ENCODE measurements around the gene PITPNM2. TPM values are rescaled to one million over a fixed set of nuclear protein-coding genes. Genes with fewer than 3 reads are reported as not detected.

The PITPNM2 gene
- 1 to 10 TPM in 3 of 6 donors, under 1 TPM in 3; 0.10 to 2.6 (median 0.96) TPM for polyA plus RNA-seq (ENCODE audit: low read depth in 6 of 6)

DNA sequence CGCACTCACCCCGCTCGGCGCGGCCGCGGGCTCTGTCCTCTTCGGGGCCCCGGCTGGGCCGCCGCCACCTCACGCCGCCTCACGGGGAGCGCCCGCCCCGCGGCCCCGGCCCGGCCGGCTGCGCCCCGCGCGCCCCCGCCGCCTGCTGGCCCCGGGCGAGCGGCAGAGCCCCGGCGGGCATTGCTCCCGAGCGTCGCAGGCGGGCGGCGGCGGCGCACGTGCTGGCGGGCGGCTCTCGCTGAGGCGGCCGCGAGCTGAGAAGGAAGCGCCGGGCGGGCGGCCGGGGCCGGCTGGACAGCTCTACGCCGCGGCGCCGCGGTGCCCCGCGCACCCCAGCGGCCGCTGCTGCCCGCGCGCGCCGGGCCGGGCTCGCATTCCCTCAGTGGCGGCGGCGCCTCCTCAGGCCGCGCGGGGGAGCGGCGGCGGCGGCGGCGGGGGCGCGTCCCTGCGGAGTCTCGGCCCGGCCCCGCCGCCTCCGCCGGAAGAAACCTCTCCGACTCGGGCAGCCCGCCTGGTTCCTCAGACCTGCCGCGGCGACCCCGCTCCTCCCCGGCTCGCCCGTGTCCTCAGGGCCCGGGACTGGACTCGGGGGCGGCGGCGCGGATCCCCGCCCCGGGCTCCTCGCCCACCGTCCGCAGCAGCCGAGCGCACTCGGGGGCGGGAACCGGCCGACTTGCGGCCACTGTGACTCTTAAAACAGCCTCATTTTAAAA, at the start of gene PITPNM2:
Gene PITPNM2 (minus strand): TSS at position 347 of the 713 bp plus-strand sequence. CDS start 116,500 bp downstream, outside the sequence.
- H3K27me3 Mint-ChIP-seq = no peaks in the 10 kb centered on the region
- H3K36me3 Mint-ChIP-seq = no peaks in the 10 kb centered on the region
- ATAC-seq (ENCODE audit: low read depth in 2 of 2) (peak; percentile 87 to 90), DNase-seq (peak; percentile 69)
- no peaks in the 10 kb centered on the region for H3K9me3 Mint-ChIP-seq
- H3K27ac Mint-ChIP-seq = peak within 1 kb of the TSS; percentile 53 to 87 (median 82)
- H3K4me1 Mint-ChIP-seq = peaks cover 27 to 34% (median 28%) of the 10 kb centered on the region in 3 donors
- peak within 1 kb of the TSS; percentile 77 to 93 (median 87) for H3K4me3 Mint-ChIP-seq

DNA sequence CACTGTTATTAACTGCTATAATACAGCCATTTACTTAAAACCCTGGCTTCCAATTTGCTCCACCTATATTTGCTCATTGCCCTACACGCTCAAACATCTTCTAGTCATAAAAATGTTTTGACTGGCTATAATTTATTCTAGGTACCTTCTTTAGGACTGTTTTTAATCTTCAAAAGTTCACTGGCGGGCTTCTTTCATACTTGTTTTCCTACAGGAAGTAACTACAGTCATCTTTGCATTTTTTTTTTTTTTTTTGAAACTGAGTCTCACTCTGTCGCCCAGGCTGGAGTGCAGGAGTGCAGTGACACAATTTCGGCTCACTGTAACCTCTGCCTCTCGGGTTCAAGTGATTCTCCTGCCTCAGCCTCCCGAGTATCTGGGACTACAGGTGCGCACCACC, 49.5 kb upstream of the PITPNM2 start:
- Mint-ChIP-seq H3K27me3 (no peaks in the 10 kb centered on the region), H3K27ac (peak overlapping the region in 4 of 6 donors; percentile 39 to 71 (median 48)), H3K4me1 (peaks cover 0 to 3% (median 0%) of the 10 kb centered on the region in 3 donors), H3K9me3 (no peaks in the 10 kb centered on the region), H3K36me3 (peaks cover 19 to 25% of the 10 kb centered on the region in 2 donors), H3K4me3 (no peak overlapping the region)
- DNase-seq = no peak
- no peak for ATAC-seq (ENCODE audit: low read depth in 2 of 2)

DNA sequence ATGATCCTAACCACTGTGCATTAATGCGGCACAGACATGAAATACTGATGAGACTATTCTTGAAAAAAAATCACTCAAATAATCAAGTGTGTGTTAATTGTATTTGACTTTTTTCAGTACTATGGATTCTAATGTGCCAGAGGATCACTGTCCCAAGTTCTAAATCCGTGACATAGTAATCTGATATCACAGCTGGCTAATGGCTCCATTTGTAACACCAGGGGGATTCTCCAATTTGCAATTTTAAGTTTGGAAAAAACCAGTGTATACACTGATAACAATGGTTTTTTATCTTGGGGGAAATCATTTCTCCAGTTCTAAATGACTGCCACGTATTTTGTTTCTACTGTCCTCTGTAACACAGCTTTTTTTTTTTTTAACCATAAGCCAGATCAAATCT, 49.0 kb upstream of the PITPNM2 start:
- peak overlapping the region in 3 of 6 donors; percentile 39 to 71 (median 53) for H3K27ac Mint-ChIP-seq
- H3K9me3 Mint-ChIP-seq = no peaks in the 10 kb centered on the region
- DNase-seq (no peak), ATAC-seq (ENCODE audit: low read depth in 2 of 2) (no peak)
- no peak overlapping the region for H3K4me3 Mint-ChIP-seq
- H3K4me1 Mint-ChIP-seq = peaks cover 0 to 3% (median 0%) of the 10 kb centered on the region in 3 donors
- no peaks in the 10 kb centered on the region for H3K27me3 Mint-ChIP-seq
- H3K36me3 Mint-ChIP-seq = peaks cover 19 to 24% of the 10 kb centered on the region in 2 donors

DNA sequence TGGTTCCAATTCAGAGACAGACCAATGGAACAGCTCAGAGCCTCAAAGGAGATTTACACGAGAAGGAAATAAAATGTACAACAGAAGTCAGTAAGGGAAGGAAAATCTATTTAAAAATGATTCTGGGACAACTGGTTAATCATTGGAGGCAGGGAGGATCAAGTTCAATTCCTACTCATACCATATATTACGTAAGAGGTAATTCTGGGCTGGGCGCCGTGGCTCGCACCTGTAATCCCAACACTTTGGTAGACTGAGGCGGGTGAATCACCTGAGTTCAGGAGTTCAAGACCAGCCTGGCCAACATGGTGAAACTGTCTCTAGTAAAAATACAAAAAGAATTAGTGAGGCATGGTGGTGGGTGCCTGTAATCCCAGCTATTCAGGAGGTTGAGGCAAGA, 36.7 kb upstream of the PITPNM2 start:
- Mint-ChIP-seq H3K4me1 (peaks cover 0 to 4% (median 0%) of the 10 kb centered on the region in 3 donors), H3K4me3 (no peak overlapping the region), H3K27ac (peak overlapping the region in 1 of 6 donors; percentile 96), H3K9me3 (no peaks in the 10 kb centered on the region), H3K36me3 (peaks cover 13 to 15% of the 10 kb centered on the region in 2 donors), H3K27me3 (no peaks in the 10 kb centered on the region)
- no peak for DNase-seq
- no peak for ATAC-seq (ENCODE audit: low read depth in 2 of 2)

DNA sequence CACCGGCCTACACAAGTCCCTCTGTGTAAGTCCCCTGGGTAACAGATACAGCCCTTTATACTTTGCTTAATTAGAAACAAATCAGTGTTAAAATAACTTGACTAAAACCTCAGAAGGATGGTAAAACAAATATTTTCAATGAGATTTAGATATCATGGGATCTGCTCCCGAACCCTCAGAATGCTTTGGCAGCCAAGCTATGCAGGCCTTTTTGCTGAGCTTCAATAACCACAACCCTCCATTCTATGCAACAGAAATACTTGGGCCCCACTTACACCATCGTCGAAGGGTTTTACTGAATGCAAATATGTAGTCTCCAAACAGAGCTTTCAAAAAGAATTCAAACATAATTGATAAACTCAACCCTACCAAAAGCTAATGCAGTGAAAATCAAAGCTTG, 29.3 kb upstream of the PITPNM2 start:
- Mint-ChIP-seq H3K4me3 (no peak overlapping the region), H3K4me1 (no peaks in the 10 kb centered on the region), H3K27ac (peak overlapping the region in 1 of 6 donors; percentile 38), H3K36me3 (peaks cover 0 to 6% of the 10 kb centered on the region in 2 donors), H3K9me3 (no peaks in the 10 kb centered on the region), H3K27me3 (no peaks in the 10 kb centered on the region)
- ATAC-seq (ENCODE audit: low read depth in 2 of 2) = no peak
- no peak for DNase-seq

DNA sequence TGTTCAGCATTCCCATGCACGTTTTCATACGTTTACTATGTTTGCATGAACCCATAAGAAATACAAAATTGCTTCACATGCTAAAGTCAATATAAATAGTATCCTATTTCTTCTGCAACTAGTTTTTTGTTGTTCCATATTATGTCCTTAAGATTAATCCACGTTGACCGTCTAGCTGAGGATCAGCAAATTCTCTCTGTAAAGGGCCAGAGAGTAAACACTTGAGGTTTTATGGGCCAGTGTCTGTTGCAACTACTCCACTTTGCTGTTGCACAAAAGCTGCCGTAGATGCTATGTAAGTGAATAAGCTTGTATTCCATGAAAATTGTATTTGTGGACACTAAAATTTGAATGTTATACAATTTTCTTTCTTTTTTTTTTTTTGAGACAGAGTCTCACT, 21.1 kb upstream of the PITPNM2 start:
- no peak for DNase-seq
- Mint-ChIP-seq H3K36me3 (peaks cover 0 to 4% of the 10 kb centered on the region in 2 donors), H3K9me3 (no peaks in the 10 kb centered on the region), H3K4me3 (no peak overlapping the region), H3K27ac (no peak overlapping the region), H3K4me1 (peaks cover 0 to 10% (median 0%) of the 10 kb centered on the region in 3 donors), H3K27me3 (no peaks in the 10 kb centered on the region)
- no peak for ATAC-seq (ENCODE audit: low read depth in 2 of 2)

DNA sequence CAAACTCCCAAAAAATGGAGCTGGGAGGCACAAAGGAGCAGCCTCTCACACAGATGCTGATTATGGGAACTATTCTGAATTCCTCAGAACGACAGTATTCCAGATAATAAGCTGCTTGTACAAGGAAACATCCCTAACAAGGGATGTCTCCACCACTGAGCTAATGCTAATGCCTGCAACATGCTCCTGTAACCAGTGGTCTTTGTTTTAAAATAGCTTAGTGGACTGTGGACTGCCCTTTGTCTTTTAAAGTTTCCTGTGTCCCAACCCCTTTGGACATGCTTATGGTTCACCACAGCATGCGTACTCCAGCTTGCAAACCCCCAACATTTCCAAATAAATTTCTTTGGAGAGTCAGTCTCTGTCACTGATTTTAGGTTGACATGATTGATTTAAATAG, 16.4 kb upstream of the PITPNM2 start:
- H3K27ac Mint-ChIP-seq = peak overlapping the region in 1 of 6 donors; percentile 80
- peaks cover 0 to 14% of the 10 kb centered on the region in 2 donors for H3K36me3 Mint-ChIP-seq

DNA sequence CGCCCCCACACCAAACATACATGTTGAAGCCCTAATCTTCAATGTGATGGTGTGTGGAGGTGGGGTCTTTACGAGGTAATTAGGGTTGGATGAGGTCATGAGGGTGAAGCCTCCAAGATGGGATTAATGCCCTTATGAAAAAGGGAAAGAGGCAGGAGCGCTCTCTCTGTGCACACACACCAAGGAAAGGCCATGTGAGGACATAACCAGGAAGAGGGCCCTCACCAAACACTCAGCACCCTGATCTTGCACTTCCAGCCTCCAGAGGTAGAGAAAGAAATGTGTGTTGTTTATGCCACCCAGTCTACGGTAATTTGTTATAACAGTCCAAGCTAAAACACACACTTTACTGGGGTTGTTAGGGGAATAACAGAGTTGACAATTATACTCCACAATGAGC, 14.6 kb upstream of the PITPNM2 start:
- ATAC-seq (ENCODE audit: low read depth in 2 of 2) = no peak
- H3K4me3 Mint-ChIP-seq = no peak overlapping the region
- no peaks in the 10 kb centered on the region for H3K27me3 Mint-ChIP-seq
- peak overlapping the region in 2 of 6 donors; percentile 51 to 67 for H3K27ac Mint-ChIP-seq
- no peak for DNase-seq
- H3K9me3 Mint-ChIP-seq = no peaks in the 10 kb centered on the region
- H3K4me1 Mint-ChIP-seq = peaks cover 0 to 10% (median 0%) of the 10 kb centered on the region in 3 donors
- peaks cover 0 to 14% of the 10 kb centered on the region in 2 donors for H3K36me3 Mint-ChIP-seq

More for the DNA sequence above, 16.4 kb upstream of the PITPNM2 start:
- Mint-ChIP-seq H3K4me3 (no peak overlapping the region), H3K4me1 (peaks cover 0 to 10% (median 0%) of the 10 kb centered on the region in 3 donors), H3K27me3 (no peaks in the 10 kb centered on the region), H3K9me3 (no peaks in the 10 kb centered on the region)
- DNase-seq = no peak
- ATAC-seq (ENCODE audit: low read depth in 2 of 2) = no peak

DNA sequence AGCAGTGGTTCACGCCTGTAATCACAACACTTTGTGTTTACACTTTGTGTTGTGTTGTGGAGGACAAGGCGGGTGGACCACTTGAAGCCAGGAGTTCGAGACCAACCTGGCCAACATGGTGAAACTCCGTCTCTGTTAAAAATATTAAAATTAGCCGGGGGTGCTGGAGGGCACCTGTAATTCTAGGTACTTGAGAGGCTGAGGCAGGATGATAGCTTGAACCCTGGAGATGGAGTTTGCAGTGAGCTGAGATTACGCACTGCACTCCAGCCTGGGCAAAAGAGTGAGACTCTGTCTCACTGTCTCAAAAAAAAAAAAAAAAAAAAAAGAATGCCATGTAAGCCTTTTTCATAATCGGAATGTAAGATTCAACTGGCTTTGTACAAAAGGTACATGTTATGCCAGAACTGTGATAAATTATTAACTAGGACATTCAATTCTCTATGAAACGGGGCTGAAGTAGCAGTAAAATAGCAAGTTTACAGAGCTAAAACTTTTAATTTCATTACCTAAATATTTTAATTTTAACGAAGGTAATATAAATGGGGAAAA, 13.9 kb upstream of the PITPNM2 start:
- DNase-seq (no peak), ATAC-seq (ENCODE audit: low read depth in 2 of 2) (no peak)
- peaks cover 0 to 10% (median 0%) of the 10 kb centered on the region in 3 donors for H3K4me1 Mint-ChIP-seq
- H3K27ac Mint-ChIP-seq = peak overlapping the region in 1 of 6 donors; percentile 14
- H3K4me3 Mint-ChIP-seq = no peak overlapping the region
- H3K27me3 Mint-ChIP-seq = no peaks in the 10 kb centered on the region
- H3K9me3 Mint-ChIP-seq = no peaks in the 10 kb centered on the region
- H3K36me3 Mint-ChIP-seq = peaks cover 0 to 14% of the 10 kb centered on the region in 2 donors

DNA sequence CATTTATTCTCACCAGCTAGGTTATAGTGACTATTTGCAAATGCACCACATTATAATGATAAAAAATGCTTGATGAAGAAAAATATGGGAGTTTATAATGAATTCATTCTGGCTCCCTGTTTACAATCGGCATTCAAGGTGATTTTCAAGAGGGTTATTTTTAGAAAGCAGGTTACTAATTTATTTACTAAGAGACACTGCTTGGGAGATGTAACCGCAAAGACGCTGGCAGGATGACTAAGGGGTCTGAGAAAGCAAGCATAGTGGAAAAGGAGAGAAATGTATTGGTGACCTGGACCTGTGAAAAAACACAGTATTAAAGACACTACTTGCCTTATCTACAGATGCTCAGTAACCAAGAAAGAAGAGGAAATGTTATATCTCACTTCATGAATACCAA, 13.3 kb upstream of the PITPNM2 start:
- Mint-ChIP-seq H3K4me1 (peaks cover 0 to 10% (median 0%) of the 10 kb centered on the region in 3 donors), H3K9me3 (no peaks in the 10 kb centered on the region), H3K27me3 (no peaks in the 10 kb centered on the region), H3K36me3 (peaks cover 0 to 14% of the 10 kb centered on the region in 2 donors), H3K27ac (peak overlapping the region in 1 of 6 donors; percentile 65), H3K4me3 (no peak overlapping the region)
- DNase-seq = no peak
- ATAC-seq (ENCODE audit: low read depth in 2 of 2) = no peak

DNA sequence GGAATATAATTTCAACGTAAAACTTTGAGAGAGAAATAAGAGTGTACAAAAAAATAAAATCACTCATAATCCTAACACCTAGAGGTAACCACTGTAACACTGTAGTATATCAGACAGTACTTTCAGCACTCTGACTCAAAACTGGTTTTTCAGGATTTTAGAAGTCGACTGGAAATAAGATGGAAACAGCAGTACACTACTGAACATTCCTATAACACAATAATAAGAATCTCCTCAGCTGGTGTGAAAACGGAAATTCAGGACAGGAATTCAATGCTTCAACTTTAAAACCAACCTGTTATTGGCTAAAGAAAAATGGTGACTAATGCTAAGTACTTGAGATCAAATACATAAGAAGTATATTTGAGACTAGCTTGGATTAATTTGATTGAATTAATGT, 12.3 kb upstream of the PITPNM2 start:
- DNase-seq (no peak), ATAC-seq (ENCODE audit: low read depth in 2 of 2) (no peak)
- Mint-ChIP-seq H3K27me3 (no peaks in the 10 kb centered on the region), H3K4me1 (peaks cover 0 to 5% (median 0%) of the 10 kb centered on the region in 3 donors), H3K4me3 (no peak overlapping the region), H3K27ac (no peak overlapping the region), H3K9me3 (no peaks in the 10 kb centered on the region), H3K36me3 (peaks cover 0 to 14% of the 10 kb centered on the region in 2 donors)

DNA sequence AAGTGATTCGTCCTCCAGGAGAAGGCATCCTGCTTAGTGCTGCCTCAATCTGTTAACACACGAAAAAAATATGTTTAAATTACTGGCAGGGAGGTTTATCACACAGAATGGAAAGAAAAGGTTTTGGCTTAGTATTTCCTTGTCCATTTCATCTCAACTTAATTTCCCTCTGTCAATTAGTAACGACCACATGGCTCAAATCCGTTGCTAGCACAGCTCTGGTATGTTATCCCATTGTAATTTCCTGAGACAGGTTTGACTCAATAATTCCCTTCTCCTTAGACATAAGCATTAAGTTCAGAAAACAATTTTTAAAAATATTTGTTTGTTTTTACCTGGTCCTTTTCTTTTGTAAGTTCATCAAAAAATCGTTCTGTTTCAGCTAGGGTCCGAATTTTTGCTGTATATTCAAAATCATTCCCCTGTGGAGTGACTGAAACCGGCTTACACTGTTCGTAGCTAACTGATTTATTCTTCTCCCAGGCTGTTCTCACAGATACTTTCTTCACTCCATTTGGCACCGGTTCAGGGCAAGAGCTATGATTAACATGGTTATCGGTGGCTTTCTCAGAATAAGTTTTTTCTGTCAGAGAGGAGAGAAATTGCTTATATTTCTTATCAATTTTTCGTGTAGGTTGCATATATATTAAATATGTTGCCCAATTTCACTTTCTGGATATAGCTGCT, 10.1 kb upstream of the PITPNM2 start:
- H3K36me3 Mint-ChIP-seq = peaks cover 0 to 14% of the 10 kb centered on the region in 2 donors
- no peaks in the 10 kb centered on the region for H3K9me3 Mint-ChIP-seq
- DNase-seq (no peak), ATAC-seq (ENCODE audit: low read depth in 2 of 2) (no peak)
- H3K4me3 Mint-ChIP-seq = peak overlapping the region in 1 of 8 donors; percentile 9
- H3K27ac Mint-ChIP-seq = no peak overlapping the region
- H3K27me3 Mint-ChIP-seq = no peaks in the 10 kb centered on the region
- H3K4me1 Mint-ChIP-seq = no peaks in the 10 kb centered on the region

DNA sequence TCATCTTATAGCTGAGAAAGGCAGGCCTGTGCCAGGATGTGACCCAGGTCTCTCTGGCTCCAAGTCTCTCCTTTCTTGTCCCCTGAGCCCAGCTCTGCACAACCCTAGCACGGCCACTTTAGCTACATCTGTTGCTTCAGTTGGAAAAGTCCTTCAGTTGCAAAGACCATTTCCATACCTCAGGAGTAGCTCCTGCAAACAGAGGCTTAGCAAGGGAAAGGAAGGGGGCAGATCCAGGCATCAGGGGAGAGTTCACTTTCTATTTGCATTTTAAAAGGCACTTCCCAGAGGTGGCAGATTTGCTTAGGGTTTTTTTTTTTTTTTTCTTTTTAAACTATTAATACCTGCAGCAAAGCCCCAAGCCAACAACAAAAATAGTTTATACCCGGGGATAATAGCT, 3.0 kb upstream of the PITPNM2 start:
- Mint-ChIP-seq H3K27me3 (no peaks in the 10 kb centered on the region), H3K4me3 (peak overlapping the region in 1 of 8 donors; percentile 21), H3K4me1 (peaks cover 12 to 18% (median 14%) of the 10 kb centered on the region in 3 donors), H3K27ac (no peak overlapping the region), H3K36me3 (no peaks in the 10 kb centered on the region), H3K9me3 (no peaks in the 10 kb centered on the region)
- DNase-seq (no peak), ATAC-seq (ENCODE audit: low read depth in 2 of 2) (no peak)
